Peyer's patch (tissue), 4 donors: ENCODE measurements around the gene NOTO. TPM values are rescaled to one million over a fixed set of nuclear protein-coding genes. Genes with fewer than 3 reads are reported as not detected.
A peak's percentile ranks its signal among the peaks of the same experiment; 100 is the strongest.

Source experiments
- DNase-seq, 3 donors: peaks; one replicate each; pipeline ENCODE4 v3.0.0-alpha.2; 2017 to 2019
- H3K27ac ChIP-seq, 4 donors: fragments of 200-600 bp; sonication (generic); one replicate each; pipeline ENCODE4 v1.5.1; 2016 to 2019
- H3K27me3 ChIP-seq, 2 donors: fragments of 200-600 bp; sonication (generic); one replicate each; pipeline ENCODE4 v1.5.1; 2019
- H3K36me3 ChIP-seq, 3 donors: fragments of 200-600 bp; sonication (generic); one replicate each; pipeline ENCODE4 v1.5.1; 2016 to 2019
- H3K4me1 ChIP-seq, 4 donors: fragments of 200-600 bp; sonication (generic); one replicate each; pipeline ENCODE4 v1.5.1; 2016 to 2019
- H3K4me3 ChIP-seq, 4 donors: fragments of 200-600 bp; sonication (generic); 1 replicate in 3 of 4; 2 replicates in 1 of 4; pipeline ENCODE4 v1.5.1; 2016 to 2019; ENCODE audit warnings: mild to moderate bottlenecking in 1 of 4
- H3K9me3 ChIP-seq, 4 donors: fragments of 200-600 bp; sonication (generic); one replicate each; pipeline ENCODE4 v1.5.1; 2016 to 2019; ENCODE audit warnings: mild to moderate bottlenecking in 1 of 4
- CTCF ChIP-seq, 6 experiments: fragments of 450-650 bp in 4 of 6; fragments of 200-600 bp in 2 of 6; sonication (generic) in 1 of 6; IDR thresholded peaks; one replicate each; pipeline ENCODE4 v1.5.1; 2017 to 2019; ENCODE audit warnings: antibody characterized with exemption in 6 of 6, mild to moderate bottlenecking in 3 of 6, moderate library complexity in 1 of 6
- POLR2A ChIP-seq, 2 donors: fragments of 450-650 bp; IDR thresholded peaks; one replicate each; pipeline ENCODE4 v1.5.1; 2017; ENCODE audit warnings: antibody characterized with exemption in 2 of 2, mild to moderate bottlenecking in 2 of 2, moderate library complexity in 2 of 2
- total RNA-seq, 4 donors: library from RNA; depleted of rRNA; stranded (reverse); fragments of >200 nt; gene quantifications; one replicate each; pipeline ENCODE4 v1.1.0, GENCODE V29; 2016

NOTO gene
- total RNA-seq, 4 donors from 2014 or later: not detected

GRCh38 chr2:73235315-73236028, 33.1 kb downstream of the NOTO start:
- H3K4me1 ChIP-seq: peaks cover 0 to 33% (median 6%) of the 10 kb centered on the region in 4 donors

GRCh38 chr2:73237168-73237567, 34.8 kb downstream of the NOTO start:
- Histone ChIP-seq H3K36me3 (peaks cover 0 to 20% (median 0%) of the 10 kb centered on the region in 3 donors), H3K4me1 (peaks cover 0 to 32% (median 6%) of the 10 kb centered on the region in 4 donors), H3K27ac (no peak overlapping the region), H3K27me3 (no peaks in the 10 kb centered on the region), H3K9me3 (no peaks in the 10 kb centered on the region), H3K4me3 (no peak overlapping the region)
- DNase-seq: no peak
- no peak for TF ChIP-seq POLR2A (IDR thresholded peaks at IDR 0.05)
- no peak for TF ChIP-seq CTCF (IDR thresholded peaks at IDR 0.05)

More at GRCh38 chr2:73235315-73236028, 33.1 kb downstream of the NOTO start:
- peak overlapping the region in 3 of 4 donors; percentile 83 to 90 (median 89) for H3K4me3 ChIP-seq
- peaks cover 0 to 8% (median 0%) of the 10 kb centered on the region in 3 donors for H3K36me3 ChIP-seq
- H3K9me3 ChIP-seq: no peaks in the 10 kb centered on the region
- peak overlapping the region in 2 of 4 donors; percentile 90 to 97 for H3K27ac ChIP-seq
- TF ChIP-seq CTCF (IDR thresholded peaks at IDR 0.05): no peak
- TF ChIP-seq POLR2A (IDR thresholded peaks at IDR 0.05): no peak
- no peaks in the 10 kb centered on the region for H3K27me3 ChIP-seq
- DNase-seq: no peak

GRCh38 chr2:73238149-73238548, 35.8 kb downstream of the NOTO start:
- no peak overlapping the region for H3K4me3 ChIP-seq
- no peaks in the 10 kb centered on the region for H3K27me3 ChIP-seq
- H3K4me1 ChIP-seq: peaks cover 0 to 28% (median 3%) of the 10 kb centered on the region in 4 donors
- TF ChIP-seq CTCF (IDR thresholded peaks at IDR 0.05): no peak
- no peak for TF ChIP-seq POLR2A (IDR thresholded peaks at IDR 0.05)
- H3K9me3 ChIP-seq: no peaks in the 10 kb centered on the region
- no peak overlapping the region for H3K27ac ChIP-seq
- H3K36me3 ChIP-seq: peaks cover 0 to 28% (median 0%) of the 10 kb centered on the region in 3 donors
- no peak for DNase-seq

- Histone ChIP-seq H3K27me3 (no peaks in the 10 kb centered on the region), H3K4me3 (no peak overlapping the region), H3K4me1 (peaks cover 0 to 28% (median 3%) of the 10 kb centered on the region in 4 donors), H3K36me3 (peaks cover 0 to 36% (median under 1%) of the 10 kb centered on the region in 3 donors), H3K27ac (no peak overlapping the region), H3K9me3 (no peaks in the 10 kb centered on the region)
- DNase-seq: no peak
- no peak for TF ChIP-seq CTCF (IDR thresholded peaks at IDR 0.05)
- no peak for TF ChIP-seq POLR2A (IDR thresholded peaks at IDR 0.05)
Measured at GRCh38 chr2:73238976-73239375, 36.6 kb downstream of the NOTO start.

GRCh38 chr2:73239776-73240175, 37.4 kb downstream of the NOTO start:
- Histone ChIP-seq H3K27me3 (no peaks in the 10 kb centered on the region), H3K9me3 (no peaks in the 10 kb centered on the region), H3K36me3 (peaks cover 3 to 44% (median 3%) of the 10 kb centered on the region in 3 donors), H3K4me3 (no peak overlapping the region), H3K4me1 (peaks cover 0 to 27% (median 3%) of the 10 kb centered on the region in 4 donors), H3K27ac (no peak overlapping the region)
- DNase-seq: no peak
- TF ChIP-seq POLR2A (IDR thresholded peaks at IDR 0.05): no peak
- TF ChIP-seq CTCF (IDR thresholded peaks at IDR 0.05): no peak
